ENCODE measurements around the gene ITPA.

The ITPA gene

GRCh38 chr20:3246682-3247081, 37.4 kb downstream of the ITPA start:
- no peak for DNase-seq

GRCh38 chr20:3247638-3248037, 38.3 kb downstream of the ITPA start:
- no peak for DNase-seq

DNA sequence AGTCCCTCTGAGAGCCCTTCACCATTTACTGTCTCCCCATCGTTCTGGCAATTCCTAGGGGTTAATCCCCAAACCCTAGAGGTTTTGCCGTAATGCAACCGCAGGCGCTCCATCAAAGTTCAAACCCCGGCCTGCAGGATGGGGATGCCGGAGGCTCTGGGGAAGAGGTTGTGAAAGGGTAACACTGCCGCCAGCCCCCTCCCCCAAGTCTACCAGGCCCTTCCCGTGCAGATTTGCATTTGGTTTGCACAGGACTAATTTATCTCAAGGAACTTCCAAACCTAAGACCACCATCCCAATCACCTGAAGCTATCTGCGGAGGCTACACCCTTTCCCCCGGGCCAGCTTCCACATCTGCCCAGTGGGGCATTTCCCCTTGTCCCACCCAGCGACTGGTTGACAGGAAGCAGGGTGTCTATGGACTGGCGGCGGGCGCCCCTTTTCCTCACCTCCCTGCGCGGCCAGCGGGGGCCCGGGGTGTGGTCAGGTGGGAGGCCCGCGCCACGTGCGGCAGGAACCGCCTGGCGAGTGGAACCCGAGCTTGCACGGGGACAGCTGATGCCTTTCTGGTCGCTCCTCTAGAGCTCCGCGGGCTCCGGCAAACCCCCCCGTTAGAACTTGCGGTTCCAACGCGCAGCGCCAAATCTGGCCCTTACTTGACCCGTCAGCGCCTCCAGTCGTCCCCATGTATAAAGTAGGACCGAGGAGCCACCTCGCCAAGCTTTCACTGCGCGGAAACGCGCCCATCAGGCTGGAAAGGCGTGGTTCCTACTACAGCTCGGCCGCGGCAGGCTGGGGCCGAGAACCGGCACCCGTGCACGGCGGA, 39.1 kb downstream of the ITPA start:
- no peak for DNase-seq

DNA sequence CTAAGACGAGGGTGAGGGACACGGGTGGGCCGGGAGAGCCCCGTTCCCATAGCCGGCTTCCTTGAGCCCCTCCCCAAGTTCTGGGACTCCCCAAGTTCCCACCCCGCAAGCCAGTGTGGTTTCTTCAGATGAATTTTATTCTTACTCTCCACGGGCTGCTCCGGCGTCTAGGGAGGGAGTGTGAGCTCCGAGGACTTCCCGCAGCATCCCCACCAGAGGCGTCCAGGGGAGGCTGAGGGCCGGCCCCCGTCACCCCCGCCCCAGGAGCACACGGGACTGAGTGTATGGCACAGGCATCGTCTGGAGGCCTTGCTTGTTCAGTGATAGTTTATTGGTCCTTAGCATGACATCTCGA, 39.7 kb downstream of the ITPA start:
- DNase-seq = no peak

DNA sequence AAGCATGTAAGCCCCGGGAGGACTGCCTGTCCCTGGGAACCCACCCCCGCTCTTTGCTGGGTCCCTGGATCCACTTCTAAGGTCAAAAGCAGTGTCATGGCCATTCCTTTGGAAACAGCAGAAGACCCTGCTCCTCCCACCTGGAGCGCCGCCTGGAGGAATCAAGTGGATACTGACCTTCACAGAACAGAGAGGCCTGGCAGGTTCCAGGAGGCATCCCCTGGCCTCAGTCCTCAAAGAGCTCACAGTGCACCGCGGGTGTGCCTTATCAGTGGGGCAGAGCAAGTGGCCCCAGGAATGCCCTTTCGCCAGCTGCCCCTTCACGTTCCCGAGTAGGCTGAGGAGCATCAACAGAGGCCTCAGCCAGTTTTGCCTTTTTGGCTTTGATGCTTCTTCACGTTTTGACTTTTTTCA, 40.8 kb downstream of the ITPA start:
- DNase-seq = no peak

GRCh38 chr20:3251806-3252205, 42.5 kb downstream of the ITPA start:
- DNase-seq = no peak

GRCh38 chr20:3255728-3256127, 46.4 kb downstream of the ITPA start:
- no peak for DNase-seq

DNA sequence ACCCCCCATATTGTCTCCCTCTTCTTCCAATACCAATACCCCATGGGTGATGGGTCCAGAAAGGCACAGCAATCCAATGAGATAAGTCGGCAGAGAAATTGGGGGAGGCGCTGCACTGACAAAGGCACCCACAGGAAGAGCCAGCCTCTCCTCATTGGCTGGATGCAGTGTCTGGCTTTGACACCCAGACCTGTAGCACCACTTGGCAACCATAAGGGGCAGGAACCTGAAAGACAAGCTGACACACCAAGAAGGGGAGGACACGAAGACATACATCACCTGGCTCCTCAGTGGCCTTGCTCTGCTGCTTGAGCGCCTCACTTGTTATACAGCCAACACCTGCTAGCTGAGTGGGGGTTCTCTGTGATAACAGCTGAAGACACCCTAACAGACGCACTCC, 49.1 kb downstream of the ITPA start:
- no peak for DNase-seq

GRCh38 chr20:3262566-3262965, 53.3 kb downstream of the ITPA start:
- no peak for DNase-seq

- no peak for DNase-seq
Observed at GRCh38 chr20:3270051-3270450, 60.8 kb downstream of the ITPA start.

DNA sequence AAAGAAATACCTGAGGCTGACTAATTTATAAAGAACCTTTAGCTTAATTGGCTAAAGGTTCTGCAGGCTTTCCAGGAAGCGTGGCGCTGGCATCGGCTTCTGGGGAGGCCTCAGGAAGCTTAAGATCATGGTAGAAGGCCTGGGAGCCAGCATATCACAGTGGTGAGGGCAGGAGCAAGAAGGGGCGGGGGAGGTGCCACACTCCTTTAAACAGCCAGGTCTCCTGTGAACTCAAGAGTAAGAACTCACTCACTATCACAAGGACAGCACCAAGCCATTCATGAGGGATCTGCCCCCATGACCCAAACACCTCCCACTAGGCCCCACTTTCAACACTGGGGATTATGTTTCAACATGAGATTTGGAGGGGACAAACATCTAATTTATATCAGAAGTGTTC, 64.1 kb downstream of the ITPA start:
- no peak for DNase-seq
